H9 (cell line): ENCODE data around the gene SNX7. TPM values are rescaled to one million over a fixed set of nuclear protein-coding genes. Genes with fewer than 3 reads are reported as not detected.

ENCODE experiments used
- DNase-seq: peaks from one replicate; pipeline ENCODE4 v3.0.0-alpha.2; 2017
- H2AFZ ChIP-seq: one replicate; pipeline ENCODE4 v1.6.1; 2013; ENCODE audit warnings: mild to moderate bottlenecking, low read length, control low read depth, moderate library complexity
- H2AK5ac ChIP-seq: 2 replicates; pipeline ENCODE4 v1.6.1; 2013; ENCODE audit warnings: low read length, control low read depth, mixed read lengths; ENCODE audit not compliant: insufficient read length
- H2BK120ac ChIP-seq: one replicate; pipeline ENCODE4 v1.6.1; 2013; ENCODE audit warnings: low read depth, mild to moderate bottlenecking, low read length, control low read depth, inconsistent platforms; ENCODE audit not compliant: poor library complexity, severe bottlenecking
- H2BK12ac ChIP-seq: 2 replicates; pipeline ENCODE4 v1.6.1; 2013; ENCODE audit warnings: low read length, control low read depth, mixed read lengths, low read depth; ENCODE audit not compliant: insufficient read length
- H2BK15ac ChIP-seq: 2 replicates; pipeline ENCODE4 v1.6.1; 2013; ENCODE audit warnings: low read depth, low read length, control low read depth
- H2BK20ac ChIP-seq: one replicate; pipeline ENCODE4 v1.6.1; 2013; ENCODE audit warnings: low read depth, mild to moderate bottlenecking, low read length, control low read depth, inconsistent platforms; ENCODE audit not compliant: poor library complexity, severe bottlenecking
- H2BK5ac ChIP-seq: 2 replicates; pipeline ENCODE4 v1.6.1; 2013; ENCODE audit warnings: low read length, control low read depth, mixed read lengths; ENCODE audit not compliant: insufficient read length
- H3K14ac ChIP-seq: 2 replicates; pipeline ENCODE4 v1.6.1; 2013; ENCODE audit warnings: low read length, control low read depth; ENCODE audit not compliant: insufficient read depth
- H3K18ac ChIP-seq: 2 replicates; pipeline ENCODE4 v1.6.1; 2013; ENCODE audit warnings: low read depth, mild to moderate bottlenecking, mixed read lengths, low read length, control low read depth; ENCODE audit not compliant: insufficient read length
- H3K23ac ChIP-seq: 2 replicates; pipeline ENCODE4 v1.6.1; 2013; ENCODE audit warnings: low read length, control low read depth, mixed read lengths, low read depth; ENCODE audit not compliant: insufficient read length
- H3K23me2 ChIP-seq: 2 replicates; pipeline ENCODE4 v1.6.1; 2013; ENCODE audit warnings: low read depth, mild to moderate bottlenecking, mixed read lengths, low read length, control low read depth; ENCODE audit not compliant: insufficient read length, poor library complexity, severe bottlenecking
- H3K27ac ChIP-seq: 2 replicates; pipeline ENCODE4 v1.5.1; 2013; ENCODE audit warnings: low read length, control low read depth, mixed read lengths, low read depth; ENCODE audit not compliant: insufficient read length
- H3K27me3 ChIP-seq: 2 replicates; pipeline ENCODE4 v1.6.1; 2013; ENCODE audit warnings: low read length, control low read depth, inconsistent platforms; ENCODE audit not compliant: insufficient read depth
- H3K4ac ChIP-seq: 2 replicates; pipeline ENCODE4 v1.6.1; 2013; ENCODE audit warnings: low read depth, mild to moderate bottlenecking, control low read depth, inconsistent platforms, low read length, moderate library complexity
- H3K4me1 ChIP-seq: 2 replicates; pipeline ENCODE4 v1.6.1; 2013; ENCODE audit warnings: low read length, control low read depth, inconsistent platforms; ENCODE audit not compliant: insufficient read depth
- H3K4me2 ChIP-seq: 2 replicates; pipeline ENCODE4 v1.6.1; 2013; ENCODE audit warnings: low read length, control low read depth, mixed read lengths; ENCODE audit not compliant: insufficient read length, insufficient read depth
- H3K56ac ChIP-seq: 2 replicates; pipeline ENCODE4 v1.6.1; 2013; ENCODE audit warnings: low read depth, mild to moderate bottlenecking, mixed read lengths, low read length, control low read depth; ENCODE audit not compliant: insufficient read length
- H3K79me1 ChIP-seq: 2 replicates; pipeline ENCODE4 v1.6.1; 2013; ENCODE audit warnings: low read depth, mild to moderate bottlenecking, moderate library complexity, low read length, control low read depth, inconsistent platforms; ENCODE audit not compliant: insufficient read depth, poor library complexity, severe bottlenecking
- H3K79me2 ChIP-seq: 2 replicates; pipeline ENCODE4 v1.6.1; 2013; ENCODE audit warnings: low read length, control low read depth, inconsistent platforms; ENCODE audit not compliant: insufficient read depth
- H3K9ac ChIP-seq: 2 replicates; pipeline ENCODE4 v1.6.1; 2013; ENCODE audit warnings: low read length, control low read depth, mixed read lengths; ENCODE audit not compliant: insufficient read length; ENCODE audit errors: extremely low read depth
- H3K9me3 ChIP-seq: one replicate; pipeline ENCODE4 v1.6.1; 2013; ENCODE audit warnings: low read depth, low read length, inconsistent platforms; ENCODE audit not compliant: control insufficient read depth
- H3T11ph ChIP-seq: one replicate; pipeline ENCODE4 v1.6.1; 2013; ENCODE audit warnings: mild to moderate bottlenecking, low read length, control low read depth, inconsistent platforms
- H4K20me1 ChIP-seq: one replicate; pipeline ENCODE4 v1.6.1; 2013; ENCODE audit not compliant: control insufficient read depth, insufficient read length, insufficient read depth
- H4K5ac ChIP-seq: 2 replicates; pipeline ENCODE4 v1.6.1; 2013; ENCODE audit warnings: low read depth, mild to moderate bottlenecking, mixed read lengths, low read length, control low read depth; ENCODE audit not compliant: insufficient read length
- H4K8ac ChIP-seq: replicated peaks from 2 replicates; pipeline ENCODE4 v1.6.1; 2013; ENCODE audit warnings: low read length, control low read depth, mixed read lengths, low read depth; ENCODE audit not compliant: insufficient read length
- H4K91ac ChIP-seq: 2 replicates; pipeline ENCODE4 v1.6.1; 2013; ENCODE audit warnings: low read depth, mild to moderate bottlenecking, moderate library complexity, mixed read lengths, low read length, control low read depth; ENCODE audit not compliant: insufficient read length
- H3K27ac Mint-ChIP-seq, 3 experiments: 2 replicates in 2 of 3; 3 replicates in 1 of 3; pipeline ENCODE4 v1.8.0; 2020 to 2021; ENCODE audit warnings: mixed read lengths in 3 of 3, mild to moderate bottlenecking in 1 of 3, moderate library complexity in 1 of 3
- H3K27me3 Mint-ChIP-seq: 2 replicates; pipeline ENCODE4 v1.8.0; 2021; ENCODE audit warnings: low read depth, mild to moderate bottlenecking, moderate library complexity, mixed read lengths
- H3K36me3 Mint-ChIP-seq, 3 experiments: 2 replicates in 2 of 3; 3 replicates in 1 of 3; pipeline ENCODE4 v1.8.0; 2020 to 2021; ENCODE audit warnings: low read depth in 3 of 3, mixed read lengths in 3 of 3; ENCODE audit not compliant: insufficient read depth in 1 of 3
- H3K4me1 Mint-ChIP-seq, 2 experiments: 2 replicates each; pipeline ENCODE4 v1.8.0; 2020; ENCODE audit warnings: mixed read lengths in 2 of 2
- H3K4me3 Mint-ChIP-seq, 2 experiments: 2 replicates in 1 of 2; 3 replicates in 1 of 2; pipeline ENCODE4 v1.8.0; 2020 to 2021; ENCODE audit warnings: mild to moderate bottlenecking in 2 of 2, mixed read lengths in 2 of 2, moderate library complexity in 1 of 2
- H3K9me3 Mint-ChIP-seq, 2 experiments: 2 replicates in 1 of 2; 3 replicates in 1 of 2; pipeline ENCODE4 v1.8.0; 2020; ENCODE audit warnings: mild to moderate bottlenecking in 2 of 2, mixed read lengths in 2 of 2, moderate library complexity in 1 of 2
- CTCF ChIP-seq: fragments of 200-600 bp; sonication (generic); conservative IDR thresholded peaks from 3 replicates; pipeline ENCODE4 v1.8.0; 2021; ENCODE audit warnings: antibody characterized with exemption, mild to moderate bottlenecking
- WGBS: extraction: QIAGEN DNeasy Blood & Tissue Kit; methylation state at CpG from one replicate; pipeline ENCODE4 v1.1.7; 2013; ENCODE audit warnings: missing lambda C conversion rate, low lambda C conversion rate, mixed read lengths; ENCODE audit not compliant: insufficient read length; ENCODE audit errors: extremely low coverage; 5-methylcytosine and 5-hydroxymethylcytosine counted together
- total RNA-seq: library from RNA; stranded (reverse); gene quantifications from 2 replicates; pipeline ENCODE4 v1.2.1, GENCODE V29; 2021

Gene SNX7
- total RNA-seq, 1 experiment from 2014 or later = 24.7 TPM

GRCh38 chr1:98704971-98705370 lies 43.5 kb downstream of the SNX7 start:
- H4K91ac ChIP-seq = no peak overlapping the region
- Mint-ChIP-seq H3K36me3 (no peaks in the 10 kb centered on the region), H3K9me3 (no peaks in the 10 kb centered on the region), H3K27ac (no peak overlapping the region), H3K4me1 (peaks cover 0 to 2% of the 10 kb centered on the region in 2 experiments; a peak in 1 of 4 replicates), H3K4me3 (no peak overlapping the region), H3K27me3 (no peaks in the 10 kb centered on the region)
- H3K4me1 ChIP-seq = no peaks in the 10 kb centered on the region
- no peak overlapping the region for H2BK20ac ChIP-seq
- no peak overlapping the region for H3K4me2 ChIP-seq
- WGBS = no CpG with 5 or more reads among the region's 1 CpG
- no peaks in the 10 kb centered on the region for H3K23me2 ChIP-seq
- H3K9me3 ChIP-seq = no peaks in the 10 kb centered on the region
- H3K23ac ChIP-seq = no peak overlapping the region
- no peak overlapping the region for H2BK12ac ChIP-seq
- no peak overlapping the region for H3K4ac ChIP-seq
- no peak overlapping the region for H3K18ac ChIP-seq
- H4K8ac ChIP-seq = no peak overlapping the region
- H3K56ac ChIP-seq = no peak overlapping the region
- H3K79me1 ChIP-seq = no peaks in the 10 kb centered on the region
- no peak overlapping the region for H3K9ac ChIP-seq
- H4K20me1 ChIP-seq = no peaks in the 10 kb centered on the region
- H2AFZ ChIP-seq = no peak overlapping the region
- H3T11ph ChIP-seq = no peak overlapping the region
- H2BK15ac ChIP-seq = no peak overlapping the region
- no peak overlapping the region for H3K14ac ChIP-seq
- H3K27ac ChIP-seq = no peak overlapping the region
- no peak for TF ChIP-seq CTCF
- no peak for DNase-seq
- no peak overlapping the region for H2BK120ac ChIP-seq
- H3K79me2 ChIP-seq = no peaks in the 10 kb centered on the region
- H3K27me3 ChIP-seq = no peaks in the 10 kb centered on the region
- no peak overlapping the region for H2AK5ac ChIP-seq
- no peak overlapping the region for H4K5ac ChIP-seq
- H2BK5ac ChIP-seq = no peak overlapping the region
